GM10266 (cell line): ENCODE data around the gene PPP4R2.
A peak's percentile ranks its signal among the peaks of the same experiment; 100 is the strongest.
"Not testable (repeated sequence)": the region's sequence is repeated elsewhere in the genome, so short reads cannot be mapped to it uniquely, and the experiment has no call there.

Experiments used
- DNase-seq: peaks from one replicate; pipeline ENCODE4 v3.0.0; 2012; ENCODE audit errors: extremely low spot score
- CTCF ChIP-seq: IDR thresholded peaks from 2 replicates; pipeline ENCODE4 v1.5.1; 2012; ENCODE audit warnings: mild to moderate bottlenecking, low read depth; ENCODE audit not compliant: control insufficient read depth, insufficient read depth; ENCODE audit errors: missing control alignments

PPP4R2 gene

GRCh38 chr3:73055583-73055982 is 59.0 kb downstream of the PPP4R2 start:
- DNase-seq, result no peak
- TF ChIP-seq CTCF, result no peak

DNA sequence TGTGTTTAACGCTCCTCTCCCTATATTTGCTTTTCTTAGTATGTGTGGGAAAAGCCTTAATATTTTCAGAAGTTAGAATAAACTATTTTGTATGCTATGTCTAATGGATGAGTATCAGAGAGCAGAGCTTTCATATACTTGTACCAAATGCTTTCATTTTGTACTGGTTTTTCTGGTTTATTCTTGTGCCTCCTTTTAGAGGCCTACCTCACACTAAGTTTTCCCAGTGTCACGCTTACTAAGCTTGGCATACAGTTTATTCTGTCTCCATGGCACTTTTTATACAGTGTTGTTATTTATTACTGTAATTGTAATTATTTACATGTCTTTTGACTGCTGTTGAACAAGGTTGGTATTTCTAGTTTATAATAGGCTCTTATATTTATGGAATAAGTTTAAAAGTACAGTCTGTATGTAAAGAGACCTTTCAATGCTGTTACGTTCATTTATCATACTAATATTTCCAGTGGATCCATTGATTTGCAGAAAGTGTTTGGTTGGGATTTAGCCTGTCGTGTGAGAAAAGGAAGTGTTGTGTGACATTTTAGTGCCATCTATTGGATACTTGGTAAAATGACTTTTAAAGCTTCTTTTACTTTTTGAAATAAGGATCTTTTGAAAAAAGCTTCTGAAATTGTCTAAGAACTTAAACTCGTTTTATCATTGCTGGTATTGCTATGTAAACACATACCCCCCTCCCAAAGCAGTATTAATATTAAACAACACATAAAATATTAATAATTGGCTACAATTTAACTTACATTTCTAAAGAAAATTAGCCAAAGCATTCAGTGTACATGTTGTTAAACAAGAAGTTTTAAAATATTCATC is 59.6 kb downstream of the PPP4R2 start:
- DNase-seq, result no peak
- peak; percentile 45 for TF ChIP-seq CTCF

DNA sequence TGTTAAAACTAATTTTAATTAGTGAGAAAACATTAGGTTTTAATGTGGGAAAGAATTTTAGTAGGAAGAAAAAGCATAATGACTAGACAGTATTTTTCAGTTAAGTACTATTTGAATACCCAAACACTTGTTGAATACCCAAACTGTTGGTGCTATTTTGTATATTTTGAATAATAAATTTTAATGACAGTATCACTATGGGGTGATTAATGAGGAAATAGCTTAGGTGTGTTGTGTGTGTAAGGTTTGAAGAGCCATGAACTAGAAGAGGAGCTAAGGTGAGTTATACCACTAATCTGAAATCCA is 60.2 kb downstream of the PPP4R2 start:
- no peak for TF ChIP-seq CTCF
- no peak for DNase-seq

GRCh38 chr3:73060302-73060723 is 63.7 kb downstream of the PPP4R2 start:
- TF ChIP-seq CTCF, result no peak
- DNase-seq, result no peak

DNA sequence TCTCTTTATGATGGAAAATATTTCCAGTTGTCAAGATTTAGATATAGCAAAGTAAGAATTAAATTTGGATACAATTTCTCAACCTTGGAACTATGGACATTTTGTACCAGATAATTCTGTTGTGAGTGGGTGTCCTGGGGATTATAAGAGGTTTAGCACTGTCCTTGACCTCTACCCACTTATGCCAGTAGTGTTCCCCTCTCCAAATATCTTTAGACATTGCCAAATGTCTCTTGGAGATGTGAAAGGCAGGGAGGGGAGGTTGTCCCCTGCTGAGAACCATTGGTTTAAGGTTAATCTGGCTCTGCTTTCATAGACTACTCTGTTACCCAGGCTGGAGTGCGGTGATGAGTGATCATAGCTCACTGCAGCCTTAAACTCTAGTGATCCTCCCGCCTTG is 64.8 kb downstream of the PPP4R2 start, which contains the start of gene EBLN2:
Gene EBLN2, plus strand, starts transcription at position 244 of the 400 bp plus-strand sequence. CDS start 423 bp downstream, outside the sequence.
- no peak for TF ChIP-seq CTCF
- DNase-seq, result no peak

DNA sequence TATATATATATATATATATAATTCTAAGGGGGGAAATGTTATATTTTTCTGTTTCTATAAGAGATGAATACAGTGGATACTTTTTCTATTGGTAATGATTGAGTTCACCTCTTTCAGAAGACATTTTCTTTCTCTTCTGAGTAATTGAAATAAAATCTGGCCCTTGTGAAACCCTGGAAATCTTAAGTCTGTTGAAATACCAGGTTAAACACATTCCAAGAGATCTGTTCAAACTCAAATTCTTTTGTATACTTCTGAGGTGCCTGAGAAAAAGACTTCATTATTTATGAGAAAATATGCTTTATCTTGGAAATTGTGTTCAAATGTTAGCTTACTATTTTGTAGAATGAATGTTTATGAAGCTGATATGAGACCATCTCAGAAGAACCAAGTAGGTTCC is 69.6 kb downstream of the PPP4R2 start:
- DNase-seq, result not testable (repeated sequence)

DNA sequence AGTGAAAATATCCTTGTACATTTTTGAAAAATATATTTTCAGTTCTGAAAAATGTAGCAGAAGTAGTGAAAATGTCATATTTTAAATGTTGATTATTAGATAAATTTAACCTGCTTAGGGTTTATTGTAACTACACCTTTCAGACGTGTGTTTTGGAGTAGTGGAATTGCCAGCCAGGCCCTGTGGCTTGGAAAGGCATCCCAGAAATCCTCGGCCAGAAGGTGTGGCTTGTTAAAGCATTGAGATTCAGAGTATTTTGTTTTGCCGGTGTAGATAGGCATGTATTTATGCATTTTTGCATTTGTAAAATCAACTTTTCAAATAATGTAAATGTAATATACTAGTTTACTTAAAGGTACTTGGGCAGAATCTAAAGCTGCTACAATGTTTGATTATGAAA is 71.8 kb downstream of the PPP4R2 start:
- no peak for DNase-seq
- TF ChIP-seq CTCF, result no peak
